Body of pancreas (tissue), 4 donors: Measurements from ENCODE around the gene APBA2.

Source experiments
- POLR2A ChIP-seq, 3 donors: fragments of 450-650 bp; IDR thresholded peaks; one replicate each; pipeline ENCODE4 v1.6.1; 2016; ENCODE audit warnings: antibody characterized with exemption in 3 of 3, mild to moderate bottlenecking in 2 of 3
- TF ChIP-seq, protein P1 (sequence below), 7 experiments: fragments of 450-650 bp in 4 of 7; fragments of 200-600 bp in 3 of 7; sonication (generic) in 3 of 7; IDR thresholded peaks; one replicate each; pipeline ENCODE4 v1.5.1; 2016 to 2019; ENCODE audit warnings: antibody characterized with exemption in 7 of 7

DNA sequence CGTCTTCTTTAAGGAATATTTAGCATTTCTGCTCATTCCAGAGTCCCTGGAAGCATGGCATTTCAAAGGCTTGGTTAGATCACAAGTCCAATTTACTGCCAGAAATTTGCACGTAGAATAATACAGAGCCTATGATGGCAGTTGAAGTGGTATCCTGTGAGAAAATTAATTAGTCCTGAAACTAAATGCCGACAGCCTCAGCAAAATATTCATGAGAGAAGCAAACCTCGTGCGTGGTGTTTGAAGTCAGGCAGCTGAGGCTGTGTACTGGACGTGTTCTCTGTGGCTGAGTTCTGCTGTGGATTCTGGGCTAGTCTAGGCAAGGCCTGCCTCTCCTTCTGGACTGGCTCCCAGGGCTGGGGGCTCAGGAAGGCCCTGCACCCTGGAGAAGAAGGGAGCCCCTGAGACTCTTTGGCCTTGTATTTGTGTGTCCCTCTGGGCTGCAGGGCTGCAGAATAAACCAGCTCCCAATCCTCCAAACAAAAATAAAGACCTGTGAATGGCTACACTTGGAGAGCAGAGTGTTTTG is 106.6 kb downstream of the APBA2 start:
- TF ChIP-seq, protein P1, sequence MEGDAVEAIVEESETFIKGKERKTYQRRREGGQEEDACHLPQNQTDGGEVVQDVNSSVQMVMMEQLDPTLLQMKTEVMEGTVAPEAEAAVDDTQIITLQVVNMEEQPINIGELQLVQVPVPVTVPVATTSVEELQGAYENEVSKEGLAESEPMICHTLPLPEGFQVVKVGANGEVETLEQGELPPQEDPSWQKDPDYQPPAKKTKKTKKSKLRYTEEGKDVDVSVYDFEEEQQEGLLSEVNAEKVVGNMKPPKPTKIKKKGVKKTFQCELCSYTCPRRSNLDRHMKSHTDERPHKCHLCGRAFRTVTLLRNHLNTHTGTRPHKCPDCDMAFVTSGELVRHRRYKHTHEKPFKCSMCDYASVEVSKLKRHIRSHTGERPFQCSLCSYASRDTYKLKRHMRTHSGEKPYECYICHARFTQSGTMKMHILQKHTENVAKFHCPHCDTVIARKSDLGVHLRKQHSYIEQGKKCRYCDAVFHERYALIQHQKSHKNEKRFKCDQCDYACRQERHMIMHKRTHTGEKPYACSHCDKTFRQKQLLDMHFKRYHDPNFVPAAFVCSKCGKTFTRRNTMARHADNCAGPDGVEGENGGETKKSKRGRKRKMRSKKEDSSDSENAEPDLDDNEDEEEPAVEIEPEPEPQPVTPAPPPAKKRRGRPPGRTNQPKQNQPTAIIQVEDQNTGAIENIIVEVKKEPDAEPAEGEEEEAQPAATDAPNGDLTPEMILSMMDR (IDR thresholded peaks at IDR 0.05) = no peak
- TF ChIP-seq POLR2A (IDR thresholded peaks at IDR 0.05) = no peak
